GM21576 (cell line): ENCODE results near the gene CDH23.

Experiments used
- ATAC-seq: cut with Tn5 transposase; IDR thresholded peaks from one replicate; pipeline ENCODE4 v1.9.1; 2021; ENCODE audit warnings: mild to moderate bottlenecking, moderate library complexity; ENCODE audit not compliant: unreplicated experiment

Gene CDH23

GRCh38 chr10:71480662-71481061 is 83.9 kb downstream of the CDH23 start:
- no peak for ATAC-seq

GRCh38 chr10:71481746-71482410 is 85.2 kb downstream of the CDH23 start:
- no peak for ATAC-seq

- ATAC-seq, result no peak
Observed at GRCh38 chr10:71482620-71483019, 85.9 kb downstream of the CDH23 start.

- ATAC-seq, result no peak
Observed at GRCh38 chr10:71483135-71483534, 86.4 kb downstream of the CDH23 start.

- no peak for ATAC-seq
Observed at GRCh38 chr10:71483885-71484751, 87.4 kb downstream of the CDH23 start.

- ATAC-seq, result no peak
Observed at GRCh38 chr10:71486484-71487114, 89.9 kb downstream of the CDH23 start.

- no peak for ATAC-seq
Observed at GRCh38 chr10:71487726-71488125, 91.0 kb downstream of the CDH23 start.

GRCh38 chr10:71489077-71489476 is 92.4 kb downstream of the CDH23 start:
- no peak for ATAC-seq

- no peak for ATAC-seq
Observed at GRCh38 chr10:71492872-71493271, 96.2 kb downstream of the CDH23 start.

GRCh38 chr10:71493741-71494140 is 97.0 kb downstream of the CDH23 start:
- ATAC-seq, result no peak

- no peak for ATAC-seq
Observed at GRCh38 chr10:71494476-71494875, 97.8 kb downstream of the CDH23 start.

GRCh38 chr10:71494980-71495381 is 98.3 kb downstream of the CDH23 start:
- peak; percentile 53 for ATAC-seq

GRCh38 chr10:71496927-71497762 is 100.4 kb downstream of the CDH23 start:
- no peak for ATAC-seq

GRCh38 chr10:71497763-71498326 is 101.1 kb downstream of the CDH23 start:
- no peak for ATAC-seq

- ATAC-seq, result no peak
Observed at GRCh38 chr10:71501402-71501801, 104.7 kb downstream of the CDH23 start.

GRCh38 chr10:71502190-71502589 is 105.5 kb downstream of the CDH23 start:
- no peak for ATAC-seq

- no peak for ATAC-seq
Observed at GRCh38 chr10:71502851-71503250, 106.1 kb downstream of the CDH23 start.

- no peak for ATAC-seq
Observed at GRCh38 chr10:71504168-71504567, 107.4 kb downstream of the CDH23 start.

GRCh38 chr10:71504570-71504969 is 107.8 kb downstream of the CDH23 start:
- no peak for ATAC-seq

- ATAC-seq, result no peak
Observed at GRCh38 chr10:71505862-71506261, 109.1 kb downstream of the CDH23 start.

GRCh38 chr10:71509444-71509843 is 112.7 kb downstream of the CDH23 start:
- ATAC-seq, result no peak
